Measurements from ENCODE around the gene SLC4A4. TPM values are rescaled to one million over a fixed set of nuclear protein-coding genes. Genes with fewer than 3 reads are reported as not detected.

SLC4A4 gene
- polyA plus RNA-seq (ENCODE audit: insufficient read length in 12 of 12), result 10 to 100 TPM in 9 of 12 donors, 1 to 10 TPM in 2, not detected in 1; 7.3 to 17.4 (median 12.4) TPM
- long read RNA-seq, donor 1, full-length matches to known transcripts, result 3 of 15 reads
- long read RNA-seq, donor 1, partial matches to known transcripts, result 12 of 15 reads
- long read RNA-seq, donor 1, other reads (novel, unspliced or antisense), result 0 of 15 reads
- long read RNA-seq, donor 2, result 0 reads
- long read RNA-seq, donor 3, result 0 reads
- long read RNA-seq, donor 4, result 0 reads
- long read RNA-seq, donor 5, result 0 reads
- long read RNA-seq, donor 6, result 0 reads
- long read RNA-seq, donor 7, result 0 reads
- long read RNA-seq, donor 8, result 0 reads
- long read RNA-seq, donor 9, result 0 reads
- long read RNA-seq, donor 10, result 0 reads
- long read RNA-seq, donor 11, result 0 reads

DNA sequence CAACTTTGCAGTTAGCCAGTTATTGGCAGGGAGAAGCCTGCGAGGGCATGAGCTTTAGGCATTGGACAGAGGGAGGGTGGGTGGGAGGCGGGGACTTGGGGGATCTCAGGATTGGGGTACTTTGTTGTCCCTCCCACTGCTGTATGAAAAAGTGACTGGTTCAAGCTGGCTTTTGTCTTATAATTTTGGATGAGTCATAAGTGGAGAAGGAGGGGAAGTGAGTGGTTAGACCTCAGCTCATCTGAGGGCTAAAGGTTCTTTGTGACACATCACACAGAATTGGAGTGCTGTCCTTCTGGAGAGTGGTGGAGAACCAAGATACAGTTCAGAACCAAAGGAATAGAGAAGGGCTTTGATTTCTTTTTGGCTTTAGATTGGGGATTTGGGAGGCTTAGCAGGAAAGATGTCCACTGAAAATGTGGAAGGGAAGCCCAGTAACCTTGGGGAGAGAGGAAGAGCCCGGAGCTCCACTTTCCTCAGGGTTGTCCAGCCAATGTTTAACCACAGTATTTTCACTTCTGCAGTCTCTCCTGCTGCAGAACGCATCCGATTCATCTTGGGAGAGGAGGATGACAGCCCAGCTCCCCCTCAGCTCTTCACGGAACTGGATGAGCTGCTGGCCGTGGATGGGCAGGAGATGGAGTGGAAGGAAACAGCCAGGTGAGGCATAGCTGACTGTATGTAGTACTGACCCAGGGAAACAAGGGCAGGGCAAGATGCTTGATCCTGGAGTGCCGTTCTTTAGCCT, at the start of gene SLC4A4:
TSS of gene SLC4A4 (plus strand) at position 175 of the 748 bp plus-strand sequence.
- no peak for DNase-seq

DNA sequence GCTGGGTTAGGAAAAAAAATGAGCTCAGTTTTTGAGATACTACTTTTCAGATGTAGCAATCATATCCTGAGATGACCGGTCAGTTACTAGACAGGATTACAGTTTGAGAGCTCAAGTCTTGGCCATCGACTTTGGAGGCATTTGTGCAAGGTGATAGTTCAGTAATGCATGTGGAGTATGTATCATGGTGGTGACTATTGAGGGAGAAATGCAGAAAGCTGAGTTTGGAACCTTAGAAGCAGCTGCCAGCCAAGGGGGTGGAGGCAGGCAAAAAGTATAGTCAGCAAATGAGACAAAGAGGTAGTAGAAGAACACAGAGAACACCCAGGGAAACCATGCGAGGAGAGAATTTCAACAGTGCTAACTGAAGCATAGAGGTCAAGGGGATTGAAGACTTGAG, 48.7 kb upstream of the SLC4A4 start:
- no peak for DNase-seq

DNA sequence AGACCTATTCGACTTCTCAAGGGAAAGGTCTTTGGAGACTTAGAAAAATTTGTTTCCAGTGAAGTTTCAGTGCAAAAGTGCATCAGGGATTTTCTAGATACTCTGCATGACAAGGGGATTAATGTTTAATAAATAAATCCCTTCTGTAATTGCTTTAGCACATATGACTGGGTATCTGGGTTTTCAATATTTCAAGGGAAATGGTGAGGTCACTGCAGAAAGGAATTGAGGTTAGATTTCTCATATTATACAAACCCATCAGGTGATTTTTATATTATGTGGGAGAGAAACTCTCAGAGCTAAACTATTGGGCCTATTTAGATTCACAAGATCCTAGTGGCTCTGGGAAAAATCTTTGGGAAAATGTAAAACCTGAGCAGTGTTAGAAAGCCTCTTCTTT, 48.3 kb upstream of the SLC4A4 start:
- DNase-seq, result no peak

DNA sequence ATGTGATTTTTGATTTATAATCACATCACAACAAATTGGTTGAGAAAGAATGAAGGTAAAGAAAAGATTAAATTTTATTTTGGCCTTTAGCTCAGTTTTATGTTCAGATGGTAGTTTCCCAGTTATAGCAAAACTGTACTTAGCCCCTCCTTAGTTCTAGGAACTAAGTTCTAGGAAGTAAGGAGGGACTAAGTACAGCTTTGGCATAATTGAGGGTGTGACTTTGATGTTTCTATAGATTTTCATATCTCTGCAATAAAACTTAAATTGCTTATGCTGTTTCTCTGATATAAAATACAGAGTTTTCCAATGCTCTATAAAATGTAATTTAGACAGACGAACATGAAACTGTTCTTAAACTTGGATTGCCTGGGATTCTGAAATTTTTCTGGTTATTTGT, 46.6 kb upstream of the SLC4A4 start:
- no peak for DNase-seq

DNA sequence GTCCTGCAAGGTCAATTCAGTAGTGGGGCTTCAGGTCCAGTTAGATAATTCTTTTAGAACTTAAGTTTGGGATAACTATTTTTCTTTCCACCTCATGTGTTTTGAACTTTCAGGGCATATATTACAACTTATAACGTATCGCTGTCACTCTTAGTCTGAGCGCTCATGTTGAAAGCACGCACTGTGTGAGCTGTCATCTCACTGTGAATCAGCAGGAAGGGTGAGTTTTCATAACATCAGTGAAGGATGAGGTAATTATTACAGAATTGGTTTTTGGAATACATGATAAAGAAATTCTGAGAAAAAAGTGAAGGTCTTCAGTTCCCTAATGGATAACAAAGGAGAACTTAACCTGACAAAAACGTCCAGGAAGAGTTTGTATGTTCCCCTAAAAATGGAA, 45.1 kb upstream of the SLC4A4 start:
- no peak for DNase-seq

DNA sequence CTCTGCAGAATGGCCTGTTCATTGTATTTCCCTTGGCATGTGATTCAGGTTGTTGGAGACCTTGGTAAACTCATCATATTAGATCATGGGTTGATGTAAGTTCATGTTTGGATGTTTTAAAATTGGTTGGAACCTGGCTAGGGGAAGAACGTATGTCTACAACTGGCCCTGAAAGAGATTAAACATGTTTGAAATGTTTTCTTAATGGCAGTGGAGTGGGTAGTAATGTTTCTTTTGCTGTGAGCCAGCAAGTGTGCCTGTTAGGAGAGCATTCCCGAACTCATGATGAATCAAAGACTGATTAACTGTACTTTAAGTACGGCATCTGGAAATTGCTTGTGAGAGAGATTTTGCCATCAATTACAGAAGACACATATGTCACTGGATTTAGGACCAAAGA, 44.5 kb upstream of the SLC4A4 start:
- no peak for DNase-seq

DNA sequence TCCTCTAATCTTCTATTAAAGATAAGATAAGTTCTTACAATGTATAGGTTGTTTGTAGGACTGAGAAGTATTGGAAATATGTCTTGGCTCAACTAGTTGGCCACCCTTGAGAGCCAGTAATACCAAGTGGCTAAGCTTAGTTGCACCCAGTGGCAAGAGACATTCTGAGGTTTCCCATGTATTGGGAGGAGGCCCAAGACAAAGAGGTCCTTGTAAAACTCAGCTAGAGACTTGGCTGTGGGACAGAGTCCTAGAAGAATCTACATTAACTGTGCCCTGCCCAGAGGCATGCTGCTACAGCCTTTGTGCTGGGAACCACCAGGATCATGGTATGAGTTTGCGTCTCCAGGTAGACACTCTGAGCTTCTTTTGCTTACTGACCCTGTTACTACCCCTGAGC, 41.9 kb upstream of the SLC4A4 start:
- DNase-seq, result no peak

DNA sequence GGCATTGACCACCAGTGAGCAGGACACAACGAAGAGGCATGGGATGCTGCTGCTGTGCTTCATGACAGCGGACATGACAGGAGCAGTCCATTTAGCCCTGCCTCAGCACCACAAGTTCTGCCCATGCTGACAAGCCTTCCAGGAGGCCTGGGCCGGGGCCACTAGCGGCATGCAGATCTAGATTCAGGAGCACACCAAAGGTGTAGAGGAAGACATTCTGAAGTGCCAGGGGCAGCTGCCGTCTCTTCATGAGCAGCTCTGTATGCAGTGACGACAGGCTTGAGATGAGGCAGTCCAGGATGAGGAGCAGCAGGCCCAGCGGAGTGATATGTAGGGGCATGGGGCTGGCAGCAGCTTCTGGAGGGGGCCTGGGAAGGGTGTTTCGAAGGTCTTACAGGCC, 38.5 kb upstream of the SLC4A4 start:
- no peak for DNase-seq

DNA sequence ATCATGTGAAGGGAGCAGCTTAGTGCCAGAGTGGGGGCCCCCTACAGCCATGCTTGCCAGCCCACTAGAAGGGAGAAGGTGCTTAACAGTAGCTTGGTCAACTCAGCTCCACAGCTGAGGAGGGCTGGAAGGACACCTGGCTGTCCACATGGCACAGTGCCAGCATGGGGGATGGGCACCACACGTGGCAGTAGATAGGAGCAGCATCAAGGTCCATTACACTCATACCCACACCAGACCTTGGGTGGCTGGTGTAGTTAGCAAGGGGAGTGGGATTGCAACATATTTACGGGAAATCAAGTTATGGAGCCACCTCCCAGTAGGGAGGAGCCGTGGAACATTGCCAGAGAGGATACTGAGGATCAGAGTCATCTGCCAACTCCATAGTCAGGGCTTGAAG, 37.9 kb upstream of the SLC4A4 start:
- DNase-seq, result no peak

DNA sequence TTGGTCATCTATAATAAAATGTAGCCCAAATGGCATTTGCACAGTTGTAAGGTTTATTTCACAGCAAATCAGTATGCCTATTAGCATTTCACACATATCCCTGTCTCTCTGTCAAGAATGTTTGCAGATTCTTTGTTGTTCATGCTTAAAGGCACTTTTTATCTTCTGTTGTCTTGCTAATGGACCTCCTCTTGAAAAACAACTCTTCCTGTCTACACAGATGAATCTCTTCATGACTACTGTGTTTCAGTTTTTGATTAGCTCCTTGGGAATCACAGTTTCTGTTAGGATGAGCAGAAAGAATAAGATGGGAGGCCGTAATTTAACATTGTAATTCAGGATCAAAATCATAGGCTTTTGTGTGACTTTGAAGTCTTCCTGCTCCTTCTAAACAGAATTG, 35.5 kb upstream of the SLC4A4 start:
- no peak for DNase-seq

DNA sequence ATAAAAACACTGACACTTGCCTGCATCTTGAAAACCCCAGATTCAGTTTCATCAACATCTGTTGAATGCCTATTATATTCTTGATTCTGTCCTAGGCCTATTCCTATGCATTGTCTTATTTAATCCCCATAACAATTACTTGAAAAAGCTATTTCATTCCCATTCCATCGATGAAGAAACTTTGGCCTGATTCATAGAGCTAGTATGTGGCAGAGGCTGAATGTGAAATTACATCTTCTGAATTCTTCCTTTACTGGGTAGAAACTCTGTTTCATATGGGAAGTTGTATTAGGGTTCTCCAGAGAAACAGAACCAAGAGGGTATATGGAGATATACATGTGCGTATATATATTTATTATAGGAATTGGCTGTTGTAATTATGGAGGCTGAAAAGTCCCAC, 35.0 kb upstream of the SLC4A4 start:
- DNase-seq, result no peak

DNA sequence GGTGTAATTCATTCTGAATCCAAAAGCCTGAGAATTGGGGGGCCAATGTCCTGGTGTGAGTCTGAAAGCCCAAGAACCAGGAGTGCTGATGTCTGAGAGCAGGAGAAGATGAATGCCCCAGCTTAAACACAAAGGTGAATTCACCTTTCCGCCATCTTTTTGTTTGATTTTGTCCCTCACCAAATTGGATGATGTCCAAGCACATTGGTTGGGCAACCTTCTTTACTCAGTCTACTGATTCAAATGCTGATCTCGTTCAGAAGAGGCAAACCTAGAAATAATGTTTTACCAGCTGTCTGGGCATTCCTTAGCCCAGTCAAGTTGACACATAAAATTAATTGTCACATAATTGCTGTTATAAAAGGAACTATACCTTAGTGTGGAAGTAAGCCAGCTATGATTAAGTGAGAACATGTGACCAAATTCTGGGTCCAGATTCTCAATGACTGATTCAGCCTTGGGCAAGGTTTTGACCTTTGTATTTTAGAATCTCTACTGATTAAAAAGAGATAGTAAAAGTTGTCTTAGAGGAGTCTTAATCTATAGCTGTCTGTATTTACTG, 34.5 kb upstream of the SLC4A4 start:
- DNase-seq, result no peak

DNA sequence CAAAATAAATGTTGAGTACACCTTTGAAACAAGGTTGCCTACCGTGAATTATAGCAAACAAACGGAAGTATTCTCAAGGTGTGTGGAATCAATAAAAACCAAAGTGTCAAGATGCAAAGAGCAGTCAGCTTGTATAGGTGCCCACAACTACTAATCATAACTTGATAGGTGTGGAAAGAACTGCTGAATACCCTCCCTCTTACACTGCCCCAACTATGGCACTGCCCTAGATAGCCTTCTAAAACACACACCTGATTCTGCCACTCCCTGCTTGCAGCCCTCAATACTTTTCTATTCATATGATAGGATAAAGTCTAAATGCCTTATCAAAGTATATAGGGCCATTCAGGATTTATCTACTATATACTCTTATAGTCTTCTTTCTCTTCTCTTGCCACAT, 31.1 kb upstream of the SLC4A4 start:
- no peak for DNase-seq

DNA sequence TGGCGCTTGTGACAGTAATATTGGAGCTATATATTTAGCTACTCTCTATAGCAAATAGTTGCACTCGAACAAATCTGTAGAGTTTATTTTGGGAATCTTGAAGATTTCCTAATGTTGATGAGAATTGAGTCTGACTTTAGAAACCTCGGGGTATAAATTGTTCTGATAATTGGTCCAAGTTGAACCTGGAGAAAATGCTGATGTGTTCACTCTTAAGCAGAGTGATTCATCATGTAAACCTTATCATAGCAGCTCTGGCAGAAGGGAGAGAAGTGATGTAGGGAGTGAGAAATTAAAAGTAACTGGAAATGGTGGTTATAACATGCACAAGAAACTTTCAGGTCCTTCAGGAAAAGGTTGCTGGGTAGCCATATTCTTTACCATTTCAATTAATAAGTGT, 16.4 kb upstream of the SLC4A4 start:
- DNase-seq, result no peak

DNA sequence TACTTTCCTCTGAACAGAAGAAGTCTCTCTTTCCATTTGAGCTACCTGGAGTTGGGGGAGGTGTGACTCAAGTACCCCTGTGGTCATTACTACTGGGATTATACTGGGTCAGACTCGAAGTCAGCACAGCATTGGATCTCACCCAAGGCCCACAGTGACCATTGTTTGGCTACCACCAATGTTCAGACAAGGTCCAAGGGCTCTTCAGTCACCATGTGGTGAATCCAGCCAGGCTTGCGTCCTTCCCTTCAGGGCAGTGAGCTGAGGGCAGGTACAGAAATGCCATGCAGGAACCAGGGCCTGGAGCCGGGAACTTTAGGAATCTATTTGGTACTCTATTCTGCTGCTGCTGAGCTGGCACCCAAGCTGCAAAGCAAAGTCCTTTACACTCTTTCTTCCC, 5.5 kb upstream of the SLC4A4 start:
- DNase-seq, result no peak

DNA sequence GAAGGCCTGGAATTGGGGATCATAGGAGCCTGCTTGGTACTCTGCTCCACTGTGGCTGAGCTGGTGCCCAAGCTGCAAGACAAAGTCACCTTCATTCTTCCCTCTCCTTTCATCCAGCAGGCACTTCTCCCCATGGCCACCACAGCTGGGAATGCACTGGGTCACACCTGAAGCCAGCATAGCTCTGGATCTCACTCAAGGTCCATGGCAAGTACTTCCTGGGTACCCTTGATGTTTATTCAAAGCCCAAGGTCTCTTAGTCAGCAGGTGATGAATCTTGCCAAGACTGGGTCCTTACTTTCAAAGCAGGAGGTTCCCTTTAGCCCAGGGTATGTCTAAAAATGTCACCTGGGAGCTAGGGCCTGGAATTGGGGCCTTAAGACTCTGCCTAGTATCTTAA, 4.9 kb upstream of the SLC4A4 start:
- no peak for DNase-seq

DNA sequence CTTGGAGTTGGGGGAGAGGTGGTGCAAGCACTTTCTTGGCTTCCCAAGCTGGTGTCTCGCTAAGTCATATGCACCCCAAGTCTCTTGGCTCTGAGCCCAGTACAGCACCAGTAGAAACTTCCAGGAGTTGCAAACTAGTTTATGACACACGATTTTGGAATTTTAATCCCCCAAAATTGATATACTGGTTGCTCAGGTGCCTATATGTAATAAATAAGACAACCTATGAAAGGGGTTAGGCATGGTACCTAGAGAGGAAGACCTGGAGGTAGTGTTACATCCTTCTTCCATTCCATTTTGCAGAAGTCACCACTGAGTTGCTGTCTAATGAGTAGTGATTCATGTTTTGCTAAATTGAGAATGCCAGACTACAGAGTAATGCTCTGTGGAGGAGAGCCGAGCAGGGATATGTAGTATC, 4.3 kb upstream of the SLC4A4 start:
- no peak for DNase-seq

DNA sequence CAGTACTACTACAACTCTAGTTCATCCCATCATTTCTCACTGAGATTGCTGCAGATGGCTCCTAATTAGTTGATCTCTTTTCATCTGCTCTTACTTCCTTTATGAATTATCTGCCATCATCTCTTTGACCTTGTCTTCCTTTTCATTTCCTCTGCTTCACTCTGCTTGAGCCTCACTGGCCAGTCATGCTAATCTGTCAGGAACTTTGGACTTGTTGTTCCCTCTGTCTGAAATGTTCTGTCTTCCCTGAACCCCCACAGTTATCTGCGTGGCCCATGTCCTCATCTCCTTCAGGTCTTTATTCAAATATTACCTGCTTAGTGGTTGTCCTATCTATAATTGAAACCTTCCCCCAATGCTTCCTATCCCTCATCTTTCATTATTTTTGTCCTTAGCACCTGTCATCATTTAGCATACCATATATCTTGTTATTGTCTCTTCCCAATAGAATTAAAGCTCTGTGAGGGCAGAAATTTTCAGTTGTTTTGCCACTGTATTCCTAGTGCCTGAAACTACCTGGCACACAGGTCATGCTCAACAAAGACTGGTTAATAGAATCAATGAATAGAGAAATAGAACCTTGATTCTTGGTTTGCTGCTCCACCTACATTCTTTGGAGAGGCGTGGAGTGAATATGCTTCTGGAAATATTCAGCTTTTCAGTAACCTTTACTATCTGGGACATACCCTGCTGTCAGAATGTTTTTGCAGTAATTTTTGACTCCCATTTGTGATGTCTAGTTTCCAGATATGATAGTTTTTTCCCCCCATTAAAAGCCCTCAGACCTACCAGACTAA, 5.0 kb downstream of the SLC4A4 start:
- DNase-seq, result no peak

DNA sequence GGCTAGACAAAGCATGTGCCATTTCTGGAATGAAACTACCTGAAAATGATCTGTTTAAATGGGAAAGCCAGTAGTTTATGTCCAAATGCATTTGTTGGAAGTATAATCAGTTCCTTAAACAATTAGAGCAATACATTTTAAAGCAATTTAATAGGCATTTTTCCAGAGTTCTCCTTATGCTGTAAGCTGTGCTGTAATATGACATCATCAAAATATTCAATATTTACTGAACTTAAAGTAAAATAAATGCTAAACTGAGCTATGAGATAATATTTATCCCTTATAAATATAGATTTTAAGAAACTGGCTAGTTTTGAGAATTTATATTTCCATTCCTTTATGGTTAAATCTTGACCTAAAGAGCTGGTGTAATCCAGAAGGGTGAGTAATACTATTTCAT, 7.9 kb downstream of the SLC4A4 start:
- no peak for DNase-seq

DNA sequence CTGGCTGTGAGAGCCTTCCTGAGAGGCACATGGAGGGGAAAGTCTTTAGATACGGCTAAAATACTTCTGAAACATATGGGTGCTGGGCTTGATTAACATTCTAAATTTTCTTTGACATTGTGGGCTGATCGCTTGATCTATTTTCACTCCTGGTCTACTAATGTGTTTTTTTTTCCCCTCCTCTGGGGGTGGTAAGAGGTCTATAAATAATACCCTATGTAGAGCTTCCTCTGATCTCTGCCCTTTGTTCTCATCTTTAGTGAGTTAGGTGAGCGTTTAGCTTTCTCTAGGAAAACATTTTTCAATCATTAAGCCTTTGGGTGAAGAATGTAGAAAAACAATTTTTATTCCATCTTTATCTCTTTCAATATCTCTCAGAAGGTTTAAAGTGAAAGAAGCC, 9.8 kb downstream of the SLC4A4 start:
- DNase-seq, result no peak

DNA sequence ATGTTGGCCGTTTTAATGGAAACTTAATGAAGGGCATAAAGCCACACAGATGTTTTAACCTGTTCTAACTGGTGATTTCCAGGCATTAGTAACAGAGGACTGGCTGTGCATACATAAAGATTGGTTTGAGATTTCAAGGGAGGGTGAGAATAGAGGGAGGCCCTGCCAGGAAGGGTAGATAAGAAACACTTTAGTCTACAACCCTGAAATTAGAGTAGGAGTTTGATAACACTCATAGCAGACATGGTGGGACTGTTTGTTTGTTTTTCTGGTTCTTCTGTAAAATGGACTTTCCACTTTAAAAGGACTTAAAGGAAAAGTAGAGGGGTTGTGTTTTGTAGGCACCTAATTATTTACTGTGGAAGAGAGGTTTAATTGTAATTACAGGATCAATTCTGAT, 16.2 kb downstream of the SLC4A4 start:
- no peak for DNase-seq

DNA sequence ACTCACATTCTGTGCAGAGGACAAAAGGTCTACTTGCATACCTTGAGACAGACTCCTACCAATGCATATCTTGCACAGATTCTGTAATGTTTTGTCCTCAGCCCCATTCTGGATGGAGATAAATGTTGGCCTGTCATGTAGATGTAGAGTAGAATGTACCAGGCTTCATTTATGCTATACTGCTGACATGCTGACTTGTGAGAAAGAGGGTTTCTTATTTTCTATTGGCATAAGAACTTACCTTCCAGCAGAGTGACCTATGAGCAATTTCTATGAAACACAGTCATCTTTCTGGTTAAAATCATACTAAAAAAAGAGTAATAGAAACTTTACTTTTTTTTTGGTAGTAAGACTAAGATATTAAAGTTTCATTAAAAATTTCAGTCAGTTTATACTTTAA, 17.2 kb downstream of the SLC4A4 start:
- no peak for DNase-seq

Data from muscle of arm (tissue), 14 donors.